Measurements from ENCODE around the gene TUT1.
"Not testable (repeated sequence)": the region's sequence is repeated elsewhere in the genome, so short reads cannot be mapped to it uniquely, and the experiment has no call there.

Gene TUT1

GRCh38 chr11:62552485-62553079 is 38.7 kb downstream of the TUT1 start:
- peak overlapping the region; percentile 43 for H3K4me3 ChIP-seq (ENCODE audit: control insufficient read depth, low read depth, low read length)
- no peak for DNase-seq (ENCODE audit: low read depth)
- no peak for TF ChIP-seq CTCF (IDR thresholded peaks at IDR 0.05; ENCODE audit: control insufficient read depth, insufficient read depth, low read depth, low read length, missing control alignments)

- not testable (repeated sequence) for H3K4me3 ChIP-seq (ENCODE audit: control insufficient read depth, low read depth, low read length); DNase-seq (ENCODE audit: low read depth)
These were observed 40.8 kb downstream of the TUT1 start for GRCh38 chr11:62550478-62550877.

- H3K4me3 ChIP-seq (ENCODE audit: control insufficient read depth, low read depth, low read length) = no peak overlapping the region
- no peak for TF ChIP-seq CTCF (IDR thresholded peaks at IDR 0.05; ENCODE audit: control insufficient read depth, insufficient read depth, low read depth, low read length, missing control alignments)
- DNase-seq (ENCODE audit: low read depth) = no peak
These were observed 42.6 kb downstream of the TUT1 start for GRCh38 chr11:62548545-62549335.

GRCh38 chr11:62547691-62548281 is 43.5 kb downstream of the TUT1 start:
- DNase-seq (ENCODE audit: low read depth) = no peak
- H3K4me3 ChIP-seq (ENCODE audit: control insufficient read depth, low read depth, low read length) = peak overlapping the region; percentile 98
- no peak for TF ChIP-seq CTCF (IDR thresholded peaks at IDR 0.05; ENCODE audit: control insufficient read depth, insufficient read depth, low read depth, low read length, missing control alignments)

GRCh38 chr11:62546929-62547625 is 44.2 kb downstream of the TUT1 start:
- H3K4me3 ChIP-seq (ENCODE audit: control insufficient read depth, low read depth, low read length) = peak overlapping the region; percentile 98
- TF ChIP-seq CTCF (IDR thresholded peaks at IDR 0.05; ENCODE audit: control insufficient read depth, insufficient read depth, low read depth, low read length, missing control alignments) = no peak
- no peak for DNase-seq (ENCODE audit: low read depth)

GRCh38 chr11:62546244-62546928 is 44.9 kb downstream of the TUT1 start, which contains the start of gene AHNAK:
Gene AHNAK (minus strand): TSS chr11:62546806. CDS start chr11:62536098, 10,708 bp downstream.
- peak within 1 kb of the TSS; percentile 98 for H3K4me3 ChIP-seq (ENCODE audit: control insufficient read depth, low read depth, low read length)
- no peak for DNase-seq (ENCODE audit: low read depth)
- no peak for TF ChIP-seq CTCF (IDR thresholded peaks at IDR 0.05; ENCODE audit: control insufficient read depth, insufficient read depth, low read depth, low read length, missing control alignments)

All from AG09309 (cell line).